HEK293T (cell line): Measurements from ENCODE around the gene ANXA3.

Experiments used
- BHLHE40 ChIP-seq: fragments of 450-650 bp; IDR thresholded peaks from 2 replicates; pipeline ENCODE4 v1.6.1; 2016; ENCODE audit warnings: mild to moderate bottlenecking, moderate library complexity, borderline replicate concordance
- CTBP1 ChIP-seq: fragments of 450-650 bp; IDR thresholded peaks from 2 replicates; pipeline ENCODE4 v1.6.1; 2016; ENCODE audit warnings: borderline replicate concordance
- ELF4 ChIP-seq: fragments of 450-650 bp; IDR thresholded peaks from 2 replicates; pipeline ENCODE4 v1.6.1; 2017; ENCODE audit warnings: antibody characterized with exemption
- FOXA1 ChIP-seq: fragments of 450-650 bp; IDR thresholded peaks from 2 replicates; pipeline ENCODE4 v1.6.1; 2016; ENCODE audit warnings: mild to moderate bottlenecking
- FOXK2 ChIP-seq: fragments of 450-650 bp; IDR thresholded peaks from 2 replicates; pipeline ENCODE4 v1.6.1; 2016; ENCODE audit warnings: mild to moderate bottlenecking
- FOXM1 ChIP-seq: fragments of 450-650 bp; IDR thresholded peaks from 2 replicates; pipeline ENCODE4 v1.6.1; 2017; ENCODE audit warnings: mild to moderate bottlenecking, borderline replicate concordance
- L3MBTL2 ChIP-seq: fragments of 450-650 bp; conservative IDR thresholded peaks from 2 replicates; pipeline ENCODE4 v1.6.1; 2016; ENCODE audit warnings: mild to moderate bottlenecking
- NFRKB ChIP-seq: fragments of 450-650 bp; IDR thresholded peaks from 2 replicates; pipeline ENCODE4 v1.6.1; 2016; ENCODE audit warnings: mild to moderate bottlenecking, moderate library complexity

DNA sequence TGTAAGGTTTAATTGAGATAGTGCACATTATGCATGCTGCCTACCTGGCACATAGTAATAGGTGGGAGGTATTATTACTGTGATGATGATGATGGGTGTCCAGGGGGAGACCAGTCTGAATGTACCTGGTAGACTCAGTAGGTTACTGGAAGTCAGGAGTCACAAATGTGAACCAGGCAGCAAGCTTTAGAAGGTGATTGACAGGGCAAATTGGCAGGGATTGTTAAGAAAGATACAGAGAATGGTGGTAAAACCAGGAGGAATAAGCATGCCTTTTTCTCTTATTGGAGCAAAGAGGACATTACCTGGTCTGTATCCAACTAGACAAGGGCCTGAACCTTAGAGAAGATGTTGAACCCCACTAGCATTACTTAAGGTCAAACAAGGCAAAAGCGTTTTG, 108.1 kb downstream of the ANXA3 start:
- TF ChIP-seq FOXM1 (no peak), ELF4 (no peak), FOXK2 (no peak), CTBP1 (no peak), FOXA1 (no peak), L3MBTL2 (no peak), BHLHE40 (no peak), NFRKB (no peak)
